Gastrocnemius medialis (tissue), 4 donors: ENCODE measurements around the gene MRPL22. TPM values are rescaled to one million over a fixed set of nuclear protein-coding genes. Genes with fewer than 3 reads are reported as not detected.
A peak's percentile ranks its signal among the peaks of the same experiment; 100 is the strongest.

Experiments used
- ATAC-seq, 2 donors: fragments of 150-250 bp; one replicate each; pipeline ENCODE4 v1.9.1; 2016
- DNase-seq, 2 donors: peaks; one replicate each; pipeline ENCODE4 v3.0.0-alpha.2; 2019
- H3K27ac ChIP-seq, 4 donors: fragments of 200-600 bp; sonication (generic); 1 replicate in 1 of 4; 2 replicates in 3 of 4; pipeline ENCODE4 v1.5.1; 2016 to 2018; ENCODE audit warnings: mild to moderate bottlenecking in 2 of 4, moderate library complexity in 1 of 4
- H3K27me3 ChIP-seq, 3 donors: fragments of 200-600 bp; sonication (generic) in 2 of 3; 1 replicate in 1 of 3; 2 replicates in 2 of 3; pipeline versions ENCODE4 v1.5.1 to v1.6.0; 2016 to 2019; ENCODE audit warnings: mild to moderate bottlenecking in 1 of 3, moderate library complexity in 1 of 3
- H3K36me3 ChIP-seq, 2 donors: fragments of 200-600 bp; sonication (generic) in 1 of 2; one replicate each; pipeline ENCODE4 v1.5.1; 2017 to 2018
- H3K4me1 ChIP-seq, 2 donors: fragments of 200-600 bp; sonication (generic) in 1 of 2; one replicate each; pipeline ENCODE4 v1.5.1; 2016 to 2017; ENCODE audit warnings: mild to moderate bottlenecking in 2 of 2
- H3K4me3 ChIP-seq, 4 donors: fragments of 200-600 bp; sonication (generic) in 3 of 4; 1 replicate in 1 of 4; 2 replicates in 3 of 4; pipeline ENCODE4 v1.5.1; 2016 to 2019; ENCODE audit warnings: mild to moderate bottlenecking in 2 of 4
- H3K9me3 ChIP-seq, 3 donors: fragments of 200-600 bp; sonication (generic) in 2 of 3; 1 replicate in 1 of 3; 2 replicates in 2 of 3; pipeline ENCODE4 v1.5.1; 2016 to 2019
- CTCF ChIP-seq, 5 experiments: fragments of 450-650 bp in 3 of 5; fragments of 200-600 bp in 2 of 5; sonication (generic) in 2 of 5; IDR thresholded peaks in 4 of 5; conservative IDR thresholded peaks in 1 of 5; 1 replicate in 4 of 5; 2 replicates in 1 of 5; pipeline ENCODE4 v1.5.1; 2016 to 2019; ENCODE audit warnings: antibody characterized with exemption in 5 of 5, mild to moderate bottlenecking in 3 of 5, moderate library complexity in 3 of 5
- POLR2A ChIP-seq, 2 donors: fragments of 450-650 bp; IDR thresholded peaks; one replicate each; pipeline ENCODE4 v1.6.1; 2017; ENCODE audit warnings: antibody characterized with exemption in 2 of 2, mild to moderate bottlenecking in 2 of 2, moderate library complexity in 2 of 2
- in situ Hi-C, 4 donors: fragments of 200-750 bp; cut with MboI; loops; one replicate each; pipeline versions ENCODE4 v1.15.0 to v1.8.0; 2017; ENCODE audit warnings: low sequenced_read_pairs in 4 of 4
- intact Hi-C: fragments of 100-400 bp; cut with DNase I; formaldehyde crosslinking; loops from one replicate; pipeline ENCODE4 v1.15.1; 2023; ENCODE audit warnings: low total_unique reads
- total RNA-seq, 4 donors: library from RNA; depleted of rRNA; stranded (reverse); fragments of >200 nt; gene quantifications; one replicate each; pipeline versions ENCODE4 v1.1.0 to v1.2.3, GENCODE V29; 2016

Gene MRPL22
- total RNA-seq, 4 donors from 2014 or later: 13.6 to 22.5 (median 21.0) TPM

- Histone ChIP-seq H3K27me3 (no peaks in the 10 kb centered on the region), H3K4me3 (no peak overlapping the region), H3K4me1 (no peaks in the 10 kb centered on the region), H3K36me3 (no peaks in the 10 kb centered on the region), H3K27ac (no peak overlapping the region), H3K9me3 (no peaks in the 10 kb centered on the region)
- no peak for ATAC-seq
- TF ChIP-seq POLR2A (IDR thresholded peaks at IDR 0.05): no peak
- TF ChIP-seq CTCF (IDR thresholded peaks at IDR 0.05 in 4 of 5, conservative IDR thresholded peaks at IDR 0.05 in 1 of 5): no peak
- in situ Hi-C loops: no loop called here
- intact Hi-C loops: no loop called here
- DNase-seq: no peak
Observed at GRCh38 chr5:154984946-154985516, 44.2 kb downstream of the MRPL22 start.

GRCh38 chr5:154986151-154986550 lies 45.3 kb downstream of the MRPL22 start:
- DNase-seq (no peak), ATAC-seq (peak in 1 of 2 donors; percentile 30)
- no peaks in the 10 kb centered on the region for H3K36me3 ChIP-seq
- TF ChIP-seq CTCF (IDR thresholded peaks at IDR 0.05 in 4 of 5, conservative IDR thresholded peaks at IDR 0.05 in 1 of 5) (no peak), POLR2A (IDR thresholded peaks at IDR 0.05) (no peak)
- intact Hi-C loops (no loop called here), in situ Hi-C loops (no loop called here)
- no peaks in the 10 kb centered on the region for H3K27me3 ChIP-seq
- no peaks in the 10 kb centered on the region for H3K4me1 ChIP-seq
- no peaks in the 10 kb centered on the region for H3K9me3 ChIP-seq
- no peak overlapping the region for H3K4me3 ChIP-seq
- H3K27ac ChIP-seq: no peak overlapping the region

GRCh38 chr5:154989626-154990025 lies 48.8 kb downstream of the MRPL22 start:
- no peaks in the 10 kb centered on the region for H3K27me3 ChIP-seq
- in situ Hi-C loops (no loop called here), intact Hi-C loops (no loop called here)
- ATAC-seq: no peak
- DNase-seq: no peak
- H3K4me3 ChIP-seq: no peak overlapping the region
- no peaks in the 10 kb centered on the region for H3K36me3 ChIP-seq
- no peak overlapping the region for H3K27ac ChIP-seq
- no peak for TF ChIP-seq CTCF (IDR thresholded peaks at IDR 0.05 in 4 of 5, conservative IDR thresholded peaks at IDR 0.05 in 1 of 5)
- TF ChIP-seq POLR2A (IDR thresholded peaks at IDR 0.05): no peak
- no peaks in the 10 kb centered on the region for H3K4me1 ChIP-seq
- H3K9me3 ChIP-seq: no peaks in the 10 kb centered on the region

- Histone ChIP-seq H3K27ac (no peak overlapping the region), H3K36me3 (no peaks in the 10 kb centered on the region), H3K4me1 (no peaks in the 10 kb centered on the region), H3K9me3 (no peaks in the 10 kb centered on the region), H3K27me3 (no peaks in the 10 kb centered on the region), H3K4me3 (no peak overlapping the region)
- TF ChIP-seq POLR2A (IDR thresholded peaks at IDR 0.05) (no peak), CTCF (IDR thresholded peaks at IDR 0.05 in 4 of 5, conservative IDR thresholded peaks at IDR 0.05 in 1 of 5) (no peak)
- intact Hi-C loops (no loop called here), in situ Hi-C loops (no loop called here)
- ATAC-seq: no peak
- DNase-seq: no peak
Observed at GRCh38 chr5:154993461-154993860, 52.6 kb downstream of the MRPL22 start.

- Histone ChIP-seq H3K27me3 (no peaks in the 10 kb centered on the region), H3K27ac (no peak overlapping the region), H3K36me3 (no peaks in the 10 kb centered on the region), H3K9me3 (no peaks in the 10 kb centered on the region), H3K4me3 (no peak overlapping the region), H3K4me1 (no peaks in the 10 kb centered on the region)
- TF ChIP-seq POLR2A (IDR thresholded peaks at IDR 0.05): no peak
- ATAC-seq (no peak), DNase-seq (no peak)
- intact Hi-C loops (no loop called here), in situ Hi-C loops (no loop called here)
Observed at GRCh38 chr5:154995679-154996078, 54.8 kb downstream of the MRPL22 start.
